Measurements from ENCODE around the gene NDOR1. TPM values are rescaled to one million over a fixed set of nuclear protein-coding genes. Genes with fewer than 3 reads are reported as not detected.

NDOR1 gene
- total RNA-seq, 1 experiment from 2014 or later = 27.7 TPM

DNA sequence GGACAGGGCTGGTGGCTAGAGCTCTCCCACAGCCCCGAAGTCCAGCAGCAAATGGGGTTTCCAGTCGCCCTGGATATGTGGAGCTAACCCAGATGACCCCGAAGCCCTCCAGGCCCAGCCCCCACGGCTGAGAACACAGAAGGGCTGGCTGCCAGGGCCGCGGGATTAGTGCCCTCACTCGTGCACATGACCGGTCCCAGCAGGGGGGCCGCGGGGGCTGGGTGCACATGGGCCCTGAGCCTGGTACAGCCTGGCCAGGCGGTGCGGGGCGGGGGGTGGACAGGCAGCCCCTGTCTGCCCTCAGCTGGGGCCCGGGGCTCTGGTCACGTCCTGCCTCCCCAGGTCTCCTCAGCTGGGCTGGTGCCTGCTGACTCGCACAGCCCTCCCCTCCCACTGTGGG lies 11.1 kb upstream of the NDOR1 start:
- Histone ChIP-seq H2AFZ (no peak overlapping the region), H3K9me3 (ENCODE audit: insufficient read depth, low read depth) (no peaks in the 10 kb centered on the region), H3F3A (ENCODE audit: insufficient read depth, low read depth) (peaks cover 39% of the 10 kb centered on the region), H3K79me2 (ENCODE audit: low read depth) (peaks cover 63% of the 10 kb centered on the region), H3K27me3 (ENCODE audit: insufficient read depth, low read depth) (no peaks in the 10 kb centered on the region), H3K27ac (no peak overlapping the region), H3K4me2 (peak overlapping the region; percentile 71), H4K20me1 (ENCODE audit: insufficient read depth) (peaks cover 68% of the 10 kb centered on the region), H3K9me2 (ENCODE audit: insufficient read depth) (no peaks in the 10 kb centered on the region), H3K36me3 (ENCODE audit: low read depth) (no peaks in the 10 kb centered on the region), H3K4me1 (replicated peaks; ENCODE audit: insufficient read depth) (peaks cover 68% of the 10 kb centered on the region), H3K4me3 (no peak overlapping the region)
- CTCF ChIA-PET = interaction anchor here (1.1 kb wide), 1 partner anchor 42 kb away, joined by 6 read pairs; no protein-coding TSS in a partner anchor
- DNase-seq = no peak
- TF ChIP-seq CTCF (conservative IDR thresholded peaks at IDR 0.05) (no peak), EZH2 (IDR thresholded peaks at IDR 0.05; ENCODE audit: low read depth) (no peak)
- no TSS peak for BruUV-seq (replicated peaks)
- POLR2A ChIA-PET (ENCODE audit: unreplicated experiment) = no interaction called here
- intact Hi-C loops (cut with micrococcal nuclease; ENCODE audit: unreplicated experiment) = no loop called here

- CTCF ChIA-PET = interaction anchor here (0.6 to 1.1 kb wide), 2 partner anchors 28 to 42 kb away, joined by 3 to 6 read pairs; no protein-coding TSS in a partner anchor
- Histone ChIP-seq H3K36me3 (ENCODE audit: low read depth) (no peaks in the 10 kb centered on the region), H3K4me2 (peak overlapping the region; percentile 71), H3F3A (ENCODE audit: insufficient read depth, low read depth) (peaks cover 34% of the 10 kb centered on the region), H3K9me3 (ENCODE audit: insufficient read depth, low read depth) (no peaks in the 10 kb centered on the region), H3K79me2 (ENCODE audit: low read depth) (peaks cover 61% of the 10 kb centered on the region), H2AFZ (no peak overlapping the region), H3K27me3 (ENCODE audit: insufficient read depth, low read depth) (no peaks in the 10 kb centered on the region), H3K27ac (no peak overlapping the region), H3K4me1 (replicated peaks; ENCODE audit: insufficient read depth) (peaks cover 65% of the 10 kb centered on the region), H3K4me3 (peak overlapping the region; percentile 5; the same call in 1 of the 2 replicates), H3K9me2 (ENCODE audit: insufficient read depth) (no peaks in the 10 kb centered on the region), H4K20me1 (ENCODE audit: insufficient read depth) (peaks cover 63% of the 10 kb centered on the region)
- POLR2A ChIA-PET (ENCODE audit: unreplicated experiment) = interaction anchor here (0.6 to 0.7 kb wide), 5 partner anchors 45 to 832 kb away, joined by 3 to 8 read pairs (median 4); partner anchors contain the start of gene CLIC3
- intact Hi-C loops (cut with micrococcal nuclease; ENCODE audit: unreplicated experiment) = no loop called here
- BruUV-seq (replicated peaks) = no TSS peak
- TF ChIP-seq EZH2 (IDR thresholded peaks at IDR 0.05; ENCODE audit: low read depth) (no peak), CTCF (conservative IDR thresholded peaks at IDR 0.05) (no peak)
- peak in 1 of 2 experiments; percentile 55 for DNase-seq
Observed at GRCh38 chr9:137194909-137195308, 10.6 kb upstream of the NDOR1 start.

GRCh38 chr9:137195525-137196220 lies 9.8 kb upstream of the NDOR1 start:
- H3F3A ChIP-seq (ENCODE audit: insufficient read depth, low read depth) = peaks cover 29% of the 10 kb centered on the region; the same call in 1 of the 2 replicates
- H3K27ac ChIP-seq = no peak overlapping the region

More at GRCh38 chr9:137195525-137196220, 9.8 kb upstream of the NDOR1 start:
- peaks cover 58% of the 10 kb centered on the region for H4K20me1 ChIP-seq (ENCODE audit: insufficient read depth)
- BruUV-seq (replicated peaks) = no TSS peak
- ChIA-PET POLR2A (ENCODE audit: unreplicated experiment) (interaction anchor here (0.6 to 0.7 kb wide), 5 partner anchors 26 to 833 kb away, joined by 3 to 8 read pairs (median 4); partner anchors contain the start of genes CLIC3 and RNF208), CTCF (interaction anchor here (0.5 to 1.1 kb wide), 5 partner anchors 27 to 241 kb away, joined by 3 to 7 read pairs (median 5); no protein-coding TSS in a partner anchor)
- H3K4me3 ChIP-seq = peak overlapping the region; percentile 5; the same call in 1 of the 2 replicates
- H3K79me2 ChIP-seq (ENCODE audit: low read depth) = peaks cover 58% of the 10 kb centered on the region
- no peaks in the 10 kb centered on the region for H3K36me3 ChIP-seq (ENCODE audit: low read depth)
- H3K9me2 ChIP-seq (ENCODE audit: insufficient read depth) = no peaks in the 10 kb centered on the region
- DNase-seq = peak; percentile 78 to 93
- H3K27me3 ChIP-seq (ENCODE audit: insufficient read depth, low read depth) = no peaks in the 10 kb centered on the region
- H3K9me3 ChIP-seq (ENCODE audit: insufficient read depth, low read depth) = no peaks in the 10 kb centered on the region
- H2AFZ ChIP-seq = no peak overlapping the region
- H3K4me2 ChIP-seq = peak overlapping the region; percentile 71
- peaks cover 57% of the 10 kb centered on the region for H3K4me1 ChIP-seq (replicated peaks; ENCODE audit: insufficient read depth)
- no peak for TF ChIP-seq CTCF (conservative IDR thresholded peaks at IDR 0.05)
- no peak for TF ChIP-seq EZH2 (IDR thresholded peaks at IDR 0.05; ENCODE audit: low read depth)
- intact Hi-C loops (cut with micrococcal nuclease; ENCODE audit: unreplicated experiment) = no loop called here
